Measurements from ENCODE around the gene ZNF2.

GRCh38 chr2:95165030-95165370 is 609 bp upstream of the ZNF2 start:
- TF ChIP-seq CTCF (IDR thresholded peaks at IDR 0.05) (no peak), POLR2A (IDR thresholded peaks at IDR 0.05) (no peak), EP300 (IDR thresholded peaks at IDR 0.05) (no peak)
